A204.1 (cell line): ENCODE results near the gene SFMBT2.
"Not testable (repeated sequence)": the region's sequence is repeated elsewhere in the genome, so short reads cannot be mapped to it uniquely, and the experiment has no call there.

Source experiments
- FAIRE-seq: peaks from 2 replicates; lab custom pipeline; 2012; peaks lifted over from hg19 to GRCh38; lab: Jason Lieb, UNC

The SFMBT2 gene

GRCh38 chr10:7319632-7320031 is 91.2 kb downstream of the SFMBT2 start:
- no peak for FAIRE-seq

DNA sequence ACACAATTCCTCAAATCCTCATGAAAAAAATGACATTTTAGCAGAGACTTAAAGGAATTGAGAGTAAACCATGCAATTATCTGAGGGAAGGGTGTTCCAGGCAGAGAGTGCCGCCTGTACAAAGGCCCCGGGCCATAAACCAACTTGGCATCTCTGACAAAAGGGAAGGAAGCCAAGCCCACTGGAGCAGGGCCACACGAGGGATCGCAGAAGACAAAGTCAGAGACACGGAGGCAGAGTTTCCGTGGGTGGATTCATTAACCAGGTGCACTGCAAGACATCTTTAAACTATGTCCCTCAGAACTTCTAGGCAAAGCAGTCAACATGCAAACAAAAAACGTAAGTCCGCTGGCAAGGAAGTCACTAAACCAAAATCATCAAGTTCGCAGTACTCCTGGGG is 92.0 kb downstream of the SFMBT2 start:
- FAIRE-seq: no peak

DNA sequence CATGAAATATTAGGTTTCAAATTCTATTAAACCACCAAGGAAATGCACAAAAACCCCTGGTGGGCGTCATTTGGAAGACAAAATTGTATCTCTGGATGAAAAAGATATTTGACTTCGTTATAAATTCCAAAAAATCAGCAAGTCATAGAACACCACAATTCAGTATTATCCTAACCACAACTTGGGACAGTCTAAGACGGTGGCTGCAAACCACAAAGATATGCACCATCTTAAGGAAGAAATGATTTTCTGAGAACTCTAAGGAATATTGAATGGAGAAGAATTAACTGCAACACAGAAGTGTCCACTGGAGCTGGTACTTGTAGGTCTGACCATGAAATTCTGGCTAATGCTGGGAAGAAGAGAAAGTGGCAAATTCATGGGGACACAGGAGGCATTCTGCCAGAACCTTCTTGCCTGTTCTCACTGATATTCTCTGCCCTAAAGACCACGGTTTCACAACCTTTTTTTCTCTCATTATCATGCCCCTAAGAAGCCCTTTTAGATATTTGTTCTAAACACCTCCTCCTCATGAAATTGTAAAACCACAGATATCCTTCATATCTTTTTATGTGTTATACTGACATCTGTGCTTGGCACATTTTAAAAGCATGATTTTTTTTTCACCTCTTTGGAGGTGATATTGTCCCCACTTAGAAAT is 92.9 kb downstream of the SFMBT2 start:
- no peak for FAIRE-seq

GRCh38 chr10:7316839-7317238 is 94.0 kb downstream of the SFMBT2 start:
- FAIRE-seq: no peak

DNA sequence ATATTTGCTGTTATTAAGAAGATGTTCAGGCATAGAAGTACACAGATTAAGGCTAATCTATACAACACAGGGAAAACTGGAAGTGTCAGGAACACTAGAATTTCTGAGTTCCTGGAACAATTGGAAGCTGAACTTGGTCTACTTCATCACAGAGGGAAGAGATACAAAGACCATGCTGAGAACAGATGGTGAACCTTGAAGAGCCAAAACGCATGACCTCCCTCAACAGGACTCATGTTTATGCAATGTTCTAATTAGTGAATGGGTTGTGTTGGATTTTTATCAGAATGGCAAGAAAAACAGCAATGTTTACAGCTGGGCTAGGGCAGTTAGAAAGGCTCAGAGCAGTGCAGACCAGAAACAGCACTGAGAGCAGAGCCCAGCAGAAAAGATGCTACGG is 94.9 kb downstream of the SFMBT2 start:
- FAIRE-seq: no peak

- no peak for FAIRE-seq
Observed at GRCh38 chr10:7314170-7314569, 96.7 kb downstream of the SFMBT2 start.

DNA sequence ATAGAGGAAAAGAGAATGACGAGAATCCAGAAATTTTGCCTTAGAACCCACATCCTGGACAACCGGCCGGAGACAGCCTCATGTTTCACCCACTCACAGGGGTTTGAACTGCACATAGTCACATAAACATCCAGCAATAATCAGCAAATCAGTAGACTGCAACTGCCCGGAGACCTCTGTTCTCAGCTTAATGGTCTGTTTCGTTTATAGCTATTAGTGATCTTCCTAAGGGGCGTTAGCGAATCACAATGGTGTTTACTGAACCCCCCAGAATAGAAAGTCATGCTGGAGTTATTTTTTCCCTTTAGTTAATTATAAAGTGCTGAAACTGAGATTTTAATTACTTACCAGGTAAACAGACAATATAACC is 98.4 kb downstream of the SFMBT2 start:
- no peak for FAIRE-seq

GRCh38 chr10:7311850-7312487 is 98.9 kb downstream of the SFMBT2 start:
- not testable (repeated sequence) for FAIRE-seq

- no peak for FAIRE-seq
Observed at GRCh38 chr10:7311218-7311849, 99.5 kb downstream of the SFMBT2 start.

DNA sequence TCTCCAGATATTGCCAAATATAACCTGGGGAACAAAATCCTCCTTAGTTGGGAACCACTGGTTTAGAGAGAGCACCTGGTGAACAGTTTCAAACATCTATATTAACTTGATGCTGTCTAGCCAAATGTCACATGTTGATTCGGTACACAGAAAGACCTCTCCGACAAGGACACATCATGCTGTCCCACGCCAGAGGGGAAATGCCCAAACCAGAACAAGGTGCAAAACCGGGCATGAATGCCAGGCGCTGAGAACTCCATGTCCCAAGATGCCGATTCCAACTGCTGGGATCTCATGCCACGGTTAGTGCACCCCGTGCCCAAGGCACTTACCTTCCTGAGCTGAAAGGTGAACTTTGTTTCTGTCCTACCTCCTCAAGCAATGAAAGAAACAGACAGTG is 100.8 kb downstream of the SFMBT2 start:
- no peak for FAIRE-seq

- FAIRE-seq: no peak
Observed at GRCh38 chr10:7308826-7309225, 102.0 kb downstream of the SFMBT2 start.

DNA sequence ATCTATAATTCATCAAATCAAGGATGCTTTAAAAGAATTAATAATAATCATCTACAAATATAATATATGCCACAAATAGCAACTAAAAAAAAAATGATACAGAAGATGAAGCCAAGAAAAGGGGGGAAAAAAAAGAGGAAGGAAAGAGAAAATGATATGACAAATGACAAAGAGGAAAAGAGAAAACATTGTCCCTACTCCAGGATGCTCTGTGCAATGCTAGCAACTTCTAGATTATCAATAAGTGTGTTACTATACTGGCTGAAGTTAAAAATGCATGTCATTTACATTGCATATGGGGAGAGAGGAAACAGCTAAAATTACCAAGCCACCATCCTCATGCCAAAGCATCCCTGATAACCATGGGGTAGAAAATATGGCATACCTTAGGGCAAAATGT is 104.2 kb downstream of the SFMBT2 start:
- no peak for FAIRE-seq

DNA sequence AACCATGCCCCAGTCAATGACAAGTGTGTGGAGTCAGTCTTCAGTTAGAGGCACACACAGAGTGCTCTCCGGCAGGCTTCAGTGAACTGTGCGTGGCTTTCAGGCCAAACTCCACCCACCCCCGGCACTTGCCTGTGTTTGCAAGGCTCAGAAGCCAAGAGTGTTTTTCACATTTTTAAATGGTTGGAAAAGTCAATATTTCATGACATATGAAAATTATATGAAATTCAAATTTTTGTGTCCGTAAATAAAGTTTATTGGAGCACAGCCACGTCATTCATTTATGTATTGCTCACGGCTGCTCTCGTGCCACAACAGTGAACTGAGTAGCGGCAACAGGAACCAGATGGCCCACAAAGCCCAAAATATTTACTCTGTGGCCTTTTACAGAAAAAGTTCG is 104.7 kb downstream of the SFMBT2 start:
- FAIRE-seq: no peak

DNA sequence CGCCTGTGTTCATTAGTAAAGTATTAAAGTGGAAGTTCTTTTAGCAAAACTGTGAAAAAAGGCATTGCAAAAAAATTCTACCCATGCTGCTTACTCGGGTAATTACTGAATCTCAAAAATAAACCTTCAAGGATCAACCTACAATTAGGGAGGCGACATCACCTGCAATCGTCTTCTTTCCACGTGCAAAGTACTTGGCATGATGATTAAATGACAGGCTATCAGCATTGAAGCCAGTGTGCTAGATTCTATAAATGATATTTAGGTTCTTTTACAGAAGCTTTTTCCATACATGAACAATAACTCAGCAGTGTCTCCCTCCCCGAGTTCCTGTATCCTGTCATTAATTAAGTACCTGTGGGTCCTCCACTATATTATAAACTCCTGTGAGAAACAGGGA is 105.8 kb downstream of the SFMBT2 start:
- FAIRE-seq: no peak

- FAIRE-seq: no peak
Observed at GRCh38 chr10:7304110-7304509, 106.7 kb downstream of the SFMBT2 start.

GRCh38 chr10:7302930-7303557 is 107.8 kb downstream of the SFMBT2 start:
- no peak for FAIRE-seq

GRCh38 chr10:7302392-7302906 is 108.4 kb downstream of the SFMBT2 start:
- FAIRE-seq: no peak

GRCh38 chr10:7301006-7301778 is 109.6 kb downstream of the SFMBT2 start:
- FAIRE-seq: no peak

GRCh38 chr10:7300384-7300971 is 110.4 kb downstream of the SFMBT2 start:
- FAIRE-seq: no peak

DNA sequence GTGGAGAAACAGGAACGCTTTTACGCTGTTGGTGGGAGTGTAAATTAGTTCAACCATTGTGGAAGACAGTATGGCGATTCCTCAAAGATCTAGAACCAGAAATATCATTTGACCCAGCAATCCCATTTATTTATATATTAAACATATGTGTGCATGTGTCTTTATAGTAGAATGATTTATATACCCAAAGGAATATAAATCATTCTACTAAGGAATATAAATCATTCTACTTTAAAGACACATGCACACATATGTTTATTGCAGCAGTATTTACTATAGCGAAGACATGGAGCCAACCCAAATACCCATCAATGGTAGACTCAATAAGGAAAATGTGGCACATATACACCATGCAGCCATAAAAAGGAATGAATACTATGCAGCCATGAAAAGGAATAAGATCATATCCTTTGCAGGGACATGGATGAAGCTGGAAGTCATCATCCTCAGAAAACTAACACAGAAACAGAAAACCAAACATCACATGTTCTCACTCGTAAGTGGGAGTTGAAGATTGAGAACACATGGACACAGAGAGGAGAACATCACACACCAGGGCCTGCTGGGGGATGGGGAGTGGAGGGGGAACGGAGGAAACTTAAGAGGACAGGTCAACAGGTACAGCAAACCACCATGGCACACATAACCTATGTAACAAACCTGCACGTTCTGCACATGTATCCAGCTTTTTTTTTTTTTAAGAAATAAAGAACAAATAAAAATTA is 111.1 kb downstream of the SFMBT2 start:
- not testable (repeated sequence) for FAIRE-seq

DNA sequence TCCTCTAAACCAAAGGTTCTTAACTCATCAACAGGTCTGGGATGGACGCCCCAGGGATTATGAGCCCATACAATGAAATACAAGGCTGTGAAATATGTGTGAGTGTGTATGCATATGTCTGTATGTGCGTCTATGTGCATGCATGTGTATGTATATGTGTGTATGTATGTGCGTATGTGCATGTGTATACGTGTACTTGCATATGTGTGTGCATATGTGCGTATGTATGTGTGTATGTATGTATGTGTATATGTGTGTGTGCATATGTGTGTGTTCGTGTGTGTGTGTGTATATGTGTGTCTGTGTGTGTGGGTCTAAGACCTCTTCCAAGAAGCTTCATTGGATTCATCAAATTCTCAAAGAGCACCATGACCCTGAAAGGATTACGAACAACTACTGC is 112.3 kb downstream of the SFMBT2 start:
- no peak for FAIRE-seq
